Measurements from ENCODE around the gene GSTO2.

GSTO2 gene

DNA sequence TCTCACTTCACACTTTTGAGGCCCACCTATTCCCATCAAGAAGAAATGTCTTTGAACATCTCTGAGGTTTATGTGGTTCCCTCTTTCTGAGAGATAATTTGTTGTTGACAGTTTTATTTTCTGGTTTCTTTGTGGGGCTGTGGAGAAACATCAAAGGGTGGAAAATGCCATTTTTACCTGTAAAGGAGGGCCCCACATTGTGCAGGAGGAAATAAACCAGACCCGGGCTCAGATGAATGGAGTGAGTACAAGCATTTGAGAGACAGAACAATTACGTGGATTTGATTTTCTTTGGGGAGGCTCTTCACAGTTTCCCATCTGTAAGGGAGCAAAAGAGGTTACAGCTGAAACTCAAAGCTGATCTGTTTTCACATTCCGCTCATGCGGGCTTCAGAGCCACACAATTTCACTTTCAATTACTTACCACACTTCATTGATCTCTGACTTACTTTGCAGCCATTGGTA is 39.5 kb downstream of the GSTO2 start:
- DNase-seq (ENCODE audit: low spot score): no peak

DNA sequence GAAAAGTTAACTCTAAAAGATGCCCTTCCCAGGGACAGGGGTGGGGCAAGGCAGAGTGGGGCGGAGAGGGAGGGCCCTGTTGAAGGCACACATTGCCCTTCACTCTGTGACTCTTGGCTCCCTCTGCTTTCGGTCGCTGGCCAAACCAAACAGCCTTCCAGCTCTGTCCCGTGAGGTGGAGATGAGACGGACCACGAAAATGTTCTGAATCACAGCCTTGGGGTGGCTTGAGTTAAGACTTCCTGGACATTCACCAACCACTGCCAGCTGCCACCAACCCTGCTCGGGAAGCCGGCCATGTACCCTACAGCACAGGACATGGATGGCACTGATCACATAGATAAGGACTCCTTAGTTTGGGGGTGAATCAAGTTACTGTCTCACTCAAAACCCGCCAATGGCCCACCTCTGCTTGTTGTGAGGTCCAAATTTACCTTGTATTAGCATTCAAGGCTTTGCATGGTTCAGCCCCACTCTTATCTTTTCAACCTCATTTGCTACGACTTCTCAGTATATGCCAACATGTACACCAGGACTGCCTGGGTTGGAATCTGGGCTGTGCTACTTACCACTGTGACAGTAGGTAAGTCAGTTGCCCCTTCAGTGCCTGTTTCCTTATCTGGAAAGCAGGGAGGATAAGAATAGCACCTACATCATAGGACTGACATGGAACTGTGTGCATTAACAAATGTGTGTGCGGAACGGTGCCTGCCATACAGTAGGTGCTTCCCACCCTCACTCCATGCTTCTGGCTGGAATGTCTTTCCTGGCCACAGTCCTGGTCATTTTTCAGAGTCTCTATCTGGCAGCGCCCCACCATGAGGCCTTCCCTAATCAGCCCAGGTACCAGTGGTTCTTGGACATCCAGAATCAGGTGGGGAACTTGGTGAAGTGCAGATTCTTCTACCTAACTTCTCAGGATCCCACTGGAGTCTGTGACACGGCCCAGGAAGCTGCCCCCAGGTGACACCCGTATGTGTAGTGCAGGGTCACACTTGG is 41.3 kb downstream of the GSTO2 start:
- no peak for DNase-seq (ENCODE audit: low spot score)

DNA sequence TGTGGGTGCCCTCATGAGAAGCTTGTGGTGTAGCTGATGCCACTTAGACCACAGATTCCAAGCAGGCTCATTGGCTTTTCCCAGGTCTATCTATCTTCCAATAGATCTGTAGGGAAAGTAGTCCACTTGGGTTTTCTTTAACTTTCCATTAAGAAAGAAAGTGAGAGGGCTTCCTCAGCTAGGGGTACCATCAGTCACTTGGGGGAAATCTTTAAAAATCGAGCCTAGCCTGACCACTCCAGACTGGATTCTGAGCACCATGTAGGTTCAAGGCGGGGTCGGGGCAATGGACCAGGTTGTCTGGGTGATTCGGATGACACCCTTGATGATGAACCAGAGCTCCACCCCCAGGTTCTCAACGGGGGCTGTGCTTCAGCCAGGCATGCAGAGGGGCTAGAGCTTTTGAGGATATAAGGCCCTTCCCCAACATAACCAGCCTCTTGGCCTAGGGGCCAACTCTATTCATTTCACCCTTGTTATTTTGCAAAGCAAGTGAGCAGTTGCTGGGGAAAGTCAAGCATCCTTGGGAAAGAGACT is 42.3 kb downstream of the GSTO2 start:
- no peak for DNase-seq (ENCODE audit: low spot score)

DNA sequence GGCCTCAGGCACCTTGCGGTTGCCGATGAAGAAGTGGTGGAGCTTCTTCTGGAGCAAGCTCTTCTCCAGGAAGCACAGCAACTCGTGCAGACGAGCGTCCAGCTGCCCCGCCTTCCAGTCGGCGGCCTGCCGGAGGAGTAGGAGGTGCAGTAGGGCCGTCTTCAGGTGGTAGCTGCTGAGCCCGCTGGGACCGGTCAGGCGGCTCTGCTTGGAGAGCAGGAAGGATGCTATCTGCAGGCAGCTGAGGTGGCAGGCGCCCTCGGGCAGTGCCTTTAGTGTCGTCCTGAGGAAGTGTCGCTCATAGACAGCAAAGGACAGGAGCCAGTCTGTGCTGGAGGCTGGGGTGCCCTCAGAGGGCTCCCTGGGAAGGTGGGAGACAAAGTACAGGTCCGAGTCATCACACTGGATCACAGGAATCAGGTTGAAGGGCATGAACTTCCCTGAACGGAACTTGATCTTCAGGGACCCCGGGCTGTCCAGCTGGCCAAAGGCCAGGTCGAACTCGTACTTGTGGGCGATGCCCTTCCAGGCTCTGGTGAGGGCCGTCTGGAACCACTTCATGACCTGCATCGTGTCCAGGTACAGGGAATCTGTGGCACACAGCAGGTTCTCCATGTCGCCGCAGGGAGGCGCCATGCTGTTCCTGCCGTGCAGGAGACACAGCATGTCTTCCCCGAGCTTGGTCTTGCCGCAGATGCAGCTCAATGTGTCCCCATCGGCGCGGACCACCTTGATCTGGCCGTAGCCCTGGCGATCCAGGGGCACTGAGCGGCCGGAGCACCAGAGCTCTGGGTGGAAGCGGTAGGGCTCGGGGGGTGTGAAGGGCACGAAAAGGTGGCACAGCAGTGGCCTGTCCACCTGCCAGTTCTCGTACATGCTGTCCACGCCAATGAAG is 45.9 kb downstream of the GSTO2 start:
- DNase-seq (ENCODE audit: low spot score): no peak

DNA sequence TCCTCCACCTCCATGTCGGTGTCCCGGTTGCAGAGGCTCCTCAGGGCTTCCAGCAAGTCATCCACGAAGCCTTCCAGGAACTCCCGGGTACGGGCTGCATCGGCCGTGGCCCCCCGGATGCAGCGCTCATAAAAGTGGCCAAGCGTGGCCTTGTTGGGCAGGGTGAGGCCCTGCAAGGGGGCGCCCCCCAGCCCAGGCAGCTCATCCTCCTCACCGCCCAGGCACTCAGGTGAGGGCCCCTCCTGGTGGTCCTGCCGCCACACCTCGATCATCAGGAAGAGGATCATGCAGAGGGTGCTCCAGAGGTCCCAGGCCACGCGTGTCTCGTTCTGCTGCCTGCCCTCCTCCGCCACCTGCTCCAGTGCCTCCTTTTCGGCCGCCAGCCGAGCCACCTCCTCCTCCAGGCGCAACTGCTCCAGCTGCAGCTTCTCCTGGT is 46.5 kb downstream of the GSTO2 start:
- no peak for DNase-seq (ENCODE audit: low spot score)

DNA sequence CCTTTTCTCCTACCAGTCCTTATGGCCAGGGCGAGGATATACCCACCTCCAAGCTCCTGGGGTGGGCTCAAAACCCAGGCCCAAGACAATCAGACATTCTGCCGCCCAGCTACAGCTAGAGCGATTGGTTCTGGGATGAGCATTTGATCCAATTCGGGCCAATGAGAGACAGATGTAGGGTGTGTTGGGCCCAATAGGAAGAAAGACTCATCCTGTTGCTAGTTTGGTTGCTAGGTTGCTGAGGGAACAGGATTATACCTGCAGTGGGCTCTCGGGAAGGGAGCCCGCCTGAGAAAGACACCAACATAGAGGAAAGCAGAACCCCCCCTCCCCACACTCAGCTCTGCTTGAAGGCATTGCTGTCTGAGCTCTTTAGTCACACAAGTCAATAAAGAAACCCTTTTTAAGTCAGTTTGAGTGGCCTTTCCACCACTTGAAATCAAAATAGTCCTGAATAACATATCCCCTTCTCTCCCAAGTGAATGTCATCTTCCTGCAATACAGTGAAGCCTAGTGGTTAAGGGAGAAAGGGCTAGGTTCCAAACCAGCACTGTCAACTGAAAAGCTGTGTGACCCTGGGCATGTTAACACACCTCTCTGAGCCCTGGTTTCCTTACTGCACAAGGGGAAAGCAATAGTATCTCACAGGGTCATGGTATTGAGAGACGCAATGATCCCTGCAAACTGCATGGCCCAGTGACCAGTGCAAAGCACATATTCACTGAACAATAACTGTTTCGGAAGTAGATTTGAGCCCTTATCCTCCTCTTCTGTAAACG is 47.5 kb downstream of the GSTO2 start:
- DNase-seq (ENCODE audit: low spot score): no peak

DNA sequence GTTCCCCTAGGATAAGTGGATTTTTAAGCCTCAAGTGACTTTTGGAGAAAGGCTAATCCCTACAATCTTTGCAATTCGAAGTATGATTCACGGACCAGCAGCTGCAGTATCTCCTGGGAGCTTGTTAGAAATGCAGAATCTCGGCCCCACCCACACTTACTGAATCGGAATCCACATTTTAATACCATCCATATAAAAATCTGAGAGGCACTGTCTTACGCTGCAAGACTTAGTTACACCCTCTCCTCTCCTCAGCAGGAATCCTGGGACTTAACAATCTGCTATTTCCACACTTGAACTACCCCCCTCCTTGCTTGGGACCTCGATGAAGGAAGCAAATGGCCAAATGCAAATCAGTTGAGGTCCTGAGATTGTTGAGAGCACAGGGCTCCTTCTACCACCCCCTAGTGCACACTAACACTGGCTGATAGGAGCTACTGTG is 48.3 kb downstream of the GSTO2 start:
- DNase-seq (ENCODE audit: low spot score): no peak

DNA sequence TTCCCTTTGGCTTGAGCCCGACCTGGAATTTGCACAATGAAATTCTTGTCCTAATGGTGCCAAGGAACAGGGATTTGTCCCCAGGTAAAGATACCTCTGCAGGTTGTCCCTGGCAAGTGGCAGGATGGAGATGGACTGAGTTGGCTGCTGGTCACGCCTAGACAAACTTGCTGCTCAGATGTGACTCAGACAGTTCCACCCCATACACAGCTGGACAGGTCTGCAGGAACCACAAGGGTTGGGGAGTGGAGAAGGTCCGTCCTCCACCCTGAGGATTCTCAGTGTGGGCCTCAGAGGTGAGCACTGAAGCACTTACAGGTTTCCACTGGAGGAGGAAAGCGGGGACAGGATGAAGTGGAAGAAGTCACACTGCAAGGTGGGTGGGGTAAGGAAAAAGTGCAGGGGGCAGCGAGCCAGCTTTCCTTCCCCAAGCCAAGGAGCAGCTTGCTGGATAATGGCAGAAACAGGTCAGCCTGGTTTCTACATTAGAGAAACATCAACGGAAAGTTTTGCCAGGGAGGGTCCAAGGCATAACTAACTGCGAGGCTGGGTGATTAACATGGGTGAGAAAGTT is 48.8 kb downstream of the GSTO2 start:
- DNase-seq (ENCODE audit: low spot score): no peak

DNA sequence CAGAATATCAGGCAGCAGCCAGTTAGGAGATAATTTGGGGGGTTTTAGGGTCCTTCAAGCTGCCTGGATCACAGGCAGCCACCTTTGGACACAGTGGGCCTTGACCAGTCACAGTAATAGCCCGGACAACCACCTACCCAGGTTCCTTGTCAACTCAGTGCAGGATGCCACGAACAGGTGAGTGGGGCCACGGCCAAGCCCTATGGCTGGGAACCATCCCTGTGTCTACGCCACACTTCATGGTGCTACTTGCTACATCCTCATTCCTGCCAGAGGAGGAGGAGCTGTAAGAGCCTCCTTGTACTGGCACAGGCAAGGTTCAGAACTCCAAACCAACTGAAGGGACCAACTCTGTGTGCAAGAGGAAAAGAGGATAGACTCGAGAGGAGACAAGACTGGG is 49.3 kb downstream of the GSTO2 start:
- DNase-seq (ENCODE audit: low spot score): no peak

DNA sequence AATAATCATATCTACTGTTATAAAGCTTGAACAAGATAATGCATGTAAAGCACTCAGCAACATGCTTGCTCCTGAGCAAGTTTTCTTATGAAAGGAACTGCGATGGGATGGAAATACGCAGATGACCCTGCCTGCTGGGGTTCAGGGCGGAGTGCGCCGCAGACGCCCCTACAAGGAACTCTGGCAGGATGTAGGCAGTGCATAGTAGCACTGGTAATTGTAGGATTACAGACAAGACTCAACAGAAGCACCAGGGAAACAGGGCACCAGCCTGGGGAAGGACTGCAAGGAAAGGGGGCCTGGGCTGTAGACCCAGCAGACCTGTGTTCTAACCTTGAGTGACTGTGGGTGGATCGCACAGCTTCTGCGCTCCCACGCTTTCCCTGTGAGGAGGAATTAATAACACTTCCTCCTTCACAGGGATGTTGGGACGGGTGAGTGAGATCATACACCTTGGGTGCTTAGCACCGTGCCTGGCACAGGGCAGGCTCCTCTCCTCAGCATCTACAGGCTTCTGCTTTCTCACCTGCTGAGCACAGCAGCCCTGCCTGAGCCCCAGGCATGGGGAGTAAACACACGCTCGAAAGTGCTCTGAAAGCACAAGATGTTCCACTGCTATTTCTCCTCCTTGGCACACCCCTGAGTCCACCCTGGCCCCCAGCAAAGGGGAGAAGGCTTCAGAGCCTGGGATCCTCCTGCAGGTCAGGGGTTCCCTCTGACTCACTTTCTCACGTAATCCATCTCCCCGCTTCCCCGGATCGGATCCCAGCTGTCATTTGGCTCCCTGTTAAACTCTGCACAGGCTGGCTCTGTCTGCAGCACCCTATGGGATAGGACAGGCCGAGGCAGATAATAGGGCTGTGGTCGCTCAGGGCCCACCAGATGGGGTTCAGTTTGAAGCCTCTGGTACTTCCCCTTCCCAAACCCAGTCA is 50.1 kb downstream of the GSTO2 start:
- DNase-seq (ENCODE audit: low spot score): no peak

DNA sequence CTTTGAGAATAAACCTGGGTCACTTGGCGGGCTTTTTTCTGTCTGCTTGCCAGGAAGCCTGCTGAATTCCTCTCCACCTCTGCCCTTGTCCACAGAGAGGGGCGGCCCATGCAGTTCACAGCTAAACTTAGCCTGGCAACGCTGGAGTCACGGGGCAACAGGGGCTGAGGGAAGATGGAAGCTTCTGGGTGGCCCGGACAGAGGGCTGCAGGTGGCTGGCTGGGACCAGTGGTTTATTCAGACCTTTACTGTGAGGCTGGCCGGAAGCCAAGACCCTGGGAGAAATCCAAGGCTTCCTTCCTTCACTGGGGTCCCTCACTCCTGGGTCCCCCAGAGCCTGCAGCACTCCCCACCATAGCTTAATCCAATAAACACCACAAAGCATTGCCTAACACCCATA is 52.2 kb downstream of the GSTO2 start:
- DNase-seq (ENCODE audit: low spot score): no peak

DNA sequence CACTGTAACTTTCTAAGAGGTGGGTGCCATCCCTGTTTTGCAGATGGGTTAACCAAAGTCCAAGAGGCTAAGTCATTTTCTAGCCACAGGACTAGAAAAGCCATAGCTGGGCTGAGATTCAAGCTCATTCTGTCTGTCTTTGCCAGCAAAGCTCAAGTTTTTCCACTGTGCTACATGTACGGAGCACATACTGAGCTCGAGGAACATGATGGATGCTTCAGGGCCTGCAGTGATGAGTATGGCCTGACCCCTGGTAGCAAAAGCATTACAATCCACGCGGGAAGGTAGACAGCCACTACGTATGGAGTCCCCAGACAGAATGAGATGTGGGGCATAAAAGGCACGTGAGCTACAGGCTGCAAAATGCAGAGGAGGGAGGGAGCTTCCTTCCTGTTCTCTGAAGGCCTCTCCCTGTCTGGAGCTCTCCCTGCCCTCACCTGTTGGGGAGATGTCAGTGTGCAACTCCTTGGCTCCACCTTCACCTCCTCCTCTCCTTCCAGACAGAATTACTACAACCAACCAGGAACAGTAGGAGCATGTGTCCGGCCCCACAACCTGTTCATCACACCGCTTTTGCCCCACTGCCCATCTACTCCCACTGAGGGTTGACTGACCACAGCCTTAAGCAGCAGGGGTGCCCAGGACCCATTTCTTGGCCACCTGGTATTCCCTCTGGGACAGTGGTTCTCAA is 52.9 kb downstream of the GSTO2 start:
- no peak for DNase-seq (ENCODE audit: low spot score)

DNA sequence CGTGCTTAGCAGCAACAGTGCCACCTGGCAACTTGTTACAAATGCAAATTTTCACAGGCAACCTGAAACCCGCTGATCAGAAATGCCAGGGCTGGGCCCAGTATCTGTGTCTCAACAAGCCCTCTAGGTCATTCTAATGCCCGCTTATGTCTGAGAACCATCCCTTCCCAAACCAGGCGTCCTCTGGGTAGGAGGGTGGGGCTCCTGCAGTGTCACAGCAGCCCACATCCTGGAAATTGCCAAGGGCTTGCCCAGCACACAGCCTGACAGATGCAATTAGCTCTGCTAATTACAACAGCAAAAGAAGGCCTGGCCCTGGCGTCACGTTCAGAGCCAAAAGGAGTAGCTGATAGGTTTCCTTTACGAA is 53.4 kb downstream of the GSTO2 start:
- DNase-seq (ENCODE audit: low spot score): no peak

DNA sequence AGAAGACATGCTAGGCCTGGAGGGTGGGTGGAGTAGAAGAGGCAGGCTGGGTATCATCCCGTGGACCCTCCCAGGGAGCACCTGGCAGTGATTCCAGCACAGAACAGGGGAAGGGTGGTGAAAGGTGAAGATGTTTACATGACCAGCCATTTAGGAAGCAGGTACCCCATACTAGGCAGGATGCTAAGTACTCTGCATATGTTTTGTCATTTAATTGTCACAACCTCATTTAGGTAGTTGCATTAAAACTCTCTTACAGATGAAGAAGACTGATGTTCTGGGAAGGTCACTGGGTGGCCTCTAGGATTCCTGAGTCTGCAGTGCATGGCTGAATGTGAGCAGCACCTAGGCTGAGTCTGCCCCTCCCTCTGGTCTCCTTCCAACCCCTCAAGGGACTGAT is 54.1 kb downstream of the GSTO2 start:
- DNase-seq (ENCODE audit: low spot score): no peak

DNA sequence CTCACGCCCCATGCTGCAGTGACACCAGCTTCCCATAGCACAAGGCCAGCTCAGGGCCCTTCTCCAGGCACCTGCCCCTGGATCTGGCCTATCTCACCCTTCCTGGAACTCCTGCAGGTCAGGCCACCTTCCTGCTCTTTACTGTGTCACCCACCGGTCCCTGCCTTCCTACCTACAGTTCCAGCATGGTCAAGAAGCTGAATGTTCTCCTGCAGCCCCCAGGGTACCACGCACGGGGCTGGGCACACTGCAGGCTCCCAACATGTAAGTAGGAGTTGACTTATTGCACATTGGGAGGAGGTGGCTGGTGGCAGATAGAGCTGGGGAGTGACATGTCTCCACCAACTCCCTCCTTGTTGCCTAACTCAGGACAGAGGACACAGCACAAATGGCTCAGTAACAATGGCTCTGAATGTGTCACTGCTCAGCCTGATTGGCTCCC is 54.8 kb downstream of the GSTO2 start:
- DNase-seq (ENCODE audit: low spot score): no peak

DNA sequence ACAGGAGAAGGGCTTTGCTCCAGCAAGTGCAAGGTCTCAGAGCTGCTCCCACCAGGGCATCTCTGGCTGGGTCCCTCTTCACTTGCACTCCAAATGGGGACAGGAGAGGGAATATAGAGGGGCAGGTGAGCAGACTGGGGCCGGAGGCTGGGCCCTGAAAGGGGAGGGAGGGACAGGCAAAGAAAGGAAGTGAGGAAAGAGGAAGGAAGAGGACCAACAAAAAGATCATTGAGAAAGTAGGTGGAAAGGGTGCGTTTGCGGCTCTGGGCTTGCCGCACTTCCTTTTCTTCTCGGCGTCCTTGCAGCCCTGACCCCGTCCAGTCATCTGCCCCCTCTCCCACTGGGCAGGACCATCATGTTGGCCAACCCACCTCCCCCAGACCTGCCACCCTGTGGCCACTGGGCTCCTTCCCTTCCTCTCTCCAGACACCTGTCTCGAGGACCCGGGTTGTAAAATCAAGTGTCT is 55.3 kb downstream of the GSTO2 start:
- no peak for DNase-seq (ENCODE audit: low spot score)

DNA sequence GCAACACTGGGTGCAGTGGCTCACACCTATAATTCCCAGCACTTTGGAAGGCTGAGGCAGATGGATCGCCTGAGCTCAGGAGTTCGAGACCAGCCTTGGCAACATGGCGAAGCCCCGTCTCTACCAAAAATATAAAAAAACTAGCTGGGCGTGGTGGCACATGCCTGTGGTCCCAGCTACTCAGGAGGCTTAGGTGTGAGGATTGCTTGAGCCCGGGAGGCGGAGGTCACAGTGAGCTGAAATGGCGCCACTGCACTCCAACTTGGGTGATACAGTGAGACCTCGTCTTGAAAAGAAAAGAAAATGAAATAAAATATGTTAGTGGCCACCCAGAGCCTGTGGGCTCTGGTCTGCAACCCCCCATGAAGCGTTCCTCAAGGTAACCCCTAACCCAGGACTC is 55.9 kb downstream of the GSTO2 start:
- DNase-seq (ENCODE audit: low spot score): no peak

DNA sequence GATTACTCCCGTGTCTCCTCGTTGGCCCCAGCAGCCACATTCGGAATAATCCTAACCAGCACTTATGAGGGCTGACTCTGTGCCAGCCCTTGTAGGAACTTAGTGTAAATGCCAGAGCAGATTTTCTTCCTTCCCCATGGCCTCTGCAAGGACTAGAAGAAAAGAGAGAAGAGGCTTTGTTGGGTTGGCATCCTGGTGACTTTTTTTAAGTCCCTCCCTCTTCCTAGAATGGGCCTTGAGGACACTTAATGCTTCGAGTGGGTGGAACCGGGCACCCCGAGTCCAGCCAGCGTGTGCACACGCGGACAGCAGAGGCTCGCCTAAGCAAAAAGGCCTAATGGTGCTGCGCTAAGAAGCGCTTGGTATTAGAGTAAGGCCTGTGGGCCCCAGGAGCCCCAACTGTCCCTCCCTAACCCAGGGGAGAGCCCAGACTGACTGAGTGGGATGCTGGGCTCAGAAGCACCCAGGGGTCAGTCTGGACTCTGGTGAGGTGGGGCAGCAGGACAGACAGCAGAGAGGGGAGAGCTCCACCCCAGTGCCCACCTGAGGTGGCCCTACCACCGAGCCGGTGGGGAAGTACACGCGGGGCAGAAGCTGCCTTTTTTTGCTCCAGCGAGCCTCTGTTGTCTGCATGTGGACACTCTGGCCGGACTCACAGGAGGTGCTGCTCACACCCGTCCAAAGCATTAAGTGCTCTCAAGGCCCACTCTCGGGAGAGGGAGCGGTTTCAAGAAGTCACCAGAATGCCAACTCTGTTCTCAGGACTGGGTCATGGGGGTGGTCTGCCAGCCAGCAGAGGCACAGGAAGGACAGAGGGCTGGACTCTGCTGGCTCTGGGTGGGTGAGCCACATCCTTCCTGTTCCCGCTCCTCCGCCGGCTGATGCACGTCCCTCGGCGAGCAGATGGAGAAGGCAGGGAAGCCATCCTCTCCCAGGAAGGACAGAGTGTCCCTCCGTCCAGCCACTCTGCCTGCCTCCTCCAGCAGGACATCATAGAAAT is 56.8 kb downstream of the GSTO2 start:
- DNase-seq (ENCODE audit: low spot score): no peak
